Measurements from ENCODE around the gene AIFM1.

DNA sequence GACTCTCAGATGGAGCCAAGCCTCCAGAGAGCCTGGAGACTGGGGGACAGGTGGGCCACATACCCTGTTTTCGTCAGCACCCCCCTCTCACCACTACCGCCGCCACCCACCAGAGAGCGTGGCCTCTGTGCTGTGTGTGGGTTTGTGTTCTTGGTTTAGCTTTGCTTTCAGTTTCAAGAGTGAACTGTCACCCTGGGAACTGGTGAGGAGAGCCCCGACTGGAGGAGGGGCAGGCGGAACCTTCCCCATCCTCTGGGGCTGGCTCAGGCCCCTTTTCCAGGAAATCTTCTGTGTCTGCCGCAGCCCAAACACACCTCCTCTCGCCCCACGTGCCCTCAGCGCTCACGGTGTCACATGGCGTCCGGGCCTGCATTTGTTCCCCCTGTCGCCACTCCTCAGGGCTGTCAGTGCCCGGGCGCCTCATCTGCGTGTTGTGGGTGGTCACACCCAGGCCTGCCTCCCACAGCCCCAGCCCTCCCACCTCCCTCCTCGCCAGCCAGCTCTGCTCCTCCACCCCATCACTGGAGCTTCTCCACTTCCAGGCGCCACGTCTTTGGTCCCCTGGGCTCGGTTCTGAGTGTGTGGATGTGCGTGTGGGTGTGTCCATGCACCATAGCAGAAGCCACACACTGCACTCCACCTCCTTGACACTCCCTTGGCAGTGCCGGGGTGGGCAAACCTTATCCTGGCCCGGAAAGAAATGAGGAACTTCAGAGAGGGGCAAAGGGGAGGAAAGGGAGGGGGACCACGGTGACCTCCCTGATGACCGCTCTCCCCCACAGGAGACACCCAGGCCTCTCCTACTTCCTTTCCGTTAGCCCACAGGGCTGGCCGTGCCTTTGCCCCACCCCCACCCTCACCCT is 83.2 kb downstream of the AIFM1 start:
- TF ChIP-seq POLR2A (IDR thresholded peaks at IDR 0.05; ENCODE audit: extremely low read depth, insufficient read length) = no peak
- TF ChIP-seq CTCF (IDR thresholded peaks at IDR 0.05; ENCODE audit: low read depth, low read length) = no peak
- TF ChIP-seq MAX (IDR thresholded peaks at IDR 0.05; ENCODE audit: low read depth, low read length) = peak; percentile 34; the same call in 1 of the 2 replicates
- no peak for TF ChIP-seq MYC (IDR thresholded peaks at IDR 0.05; ENCODE audit: low read depth, low read length)
